Caco-2 (cell line): ENCODE results near the gene EWSR1. TPM values are rescaled to one million over a fixed set of nuclear protein-coding genes. Genes with fewer than 3 reads are reported as not detected.

Experiments
- BruUV-seq: library from RNA; stranded (reverse); fragments of 400-500 nt; replicated peaks from 2 replicates; lab custom pipeline; 2021; lab: Mats Ljungman, UMichigan
- CTCF ChIA-PET: fragments of 300-600 bp; sonication (Branson Sonifier 250); formaldehyde crosslinking; loops from one replicate; lab custom pipeline; 2022; ENCODE audit warnings: antibody characterized with exemption; lab: Charles Lee
- POLR2A ChIA-PET: fragments of 300-600 bp; sonication (Branson Sonifier 250); formaldehyde crosslinking; loops from one replicate; lab custom pipeline; 2022; ENCODE audit warnings: antibody characterized with exemption; lab: Charles Lee
- DNase-seq, 2 experiments: peaks; one replicate each; pipeline versions ENCODE4 v3.0.0 to v3.0.0-alpha.2; 2020 to 2022
- H3K27me3 ChIP-seq: replicated peaks from 2 replicates; pipeline ENCODE4 v1.6.0; 2011; ENCODE audit warnings: low read length; ENCODE audit not compliant: control insufficient read depth, insufficient read depth
- H3K36me3 ChIP-seq: 2 replicates; pipeline ENCODE4 v1.5.1; 2011; ENCODE audit warnings: low read length; ENCODE audit not compliant: control insufficient read depth, insufficient read depth
- H3K4me1 ChIP-seq: fragments of 250-450 bp; sonication (Bioruptor Pico); 2 replicates; pipeline ENCODE4 v1.5.1; 2020; ENCODE audit warnings: mild to moderate bottlenecking
- H3K4me3 ChIP-seq: 2 replicates; pipeline ENCODE4 v1.5.1; 2011; ENCODE audit warnings: low read depth, mild to moderate bottlenecking, control low read depth, low read length
- H3K9me3 ChIP-seq: fragments of 250-450 bp; sonication (Bioruptor Pico); 2 replicates; pipeline ENCODE4 v1.5.1; 2020; ENCODE audit warnings: mild to moderate bottlenecking, moderate library complexity
- H3K27ac Mint-ChIP-seq: one replicate; pipeline ENCODE4 v1.8.0; 2022; ENCODE audit warnings: mixed read lengths; ENCODE audit not compliant: unreplicated experiment
- H3K27me3 Mint-ChIP-seq: one replicate; pipeline ENCODE4 v1.8.0; 2022; ENCODE audit warnings: mixed read lengths; ENCODE audit not compliant: insufficient read depth, unreplicated experiment
- H3K36me3 Mint-ChIP-seq: one replicate; pipeline ENCODE4 v1.8.0; 2022; ENCODE audit warnings: mild to moderate bottlenecking, mixed read lengths; ENCODE audit not compliant: insufficient read depth, unreplicated experiment
- H3K4me1 Mint-ChIP-seq: one replicate; pipeline ENCODE4 v1.8.0; 2022; ENCODE audit warnings: low read depth, mixed read lengths; ENCODE audit not compliant: unreplicated experiment
- H3K4me3 Mint-ChIP-seq: one replicate; pipeline ENCODE4 v1.8.0; 2022; ENCODE audit warnings: mild to moderate bottlenecking, moderate library complexity, mixed read lengths; ENCODE audit not compliant: unreplicated experiment
- H3K9me3 Mint-ChIP-seq: one replicate; pipeline ENCODE4 v1.8.0; 2022; ENCODE audit warnings: mixed read lengths; ENCODE audit not compliant: unreplicated experiment
- CTCF ChIP-seq, 2 experiments: fragments of 200-600 bp in 1 of 2; IDR thresholded peaks; 1 replicate in 1 of 2; 2 replicates in 1 of 2; pipeline versions ENCODE4 v1.5.1 to v1.8.0; 2011 to 2022; ENCODE audit warnings: antibody characterized with exemption in 1 of 2, control low read depth in 1 of 2, inconsistent platforms in 1 of 2, low read depth in 1 of 2, low read length in 1 of 2, mild to moderate bottlenecking in 1 of 2, moderate library complexity in 1 of 2; ENCODE audit not compliant: insufficient read depth in 1 of 2, severe bottlenecking in 1 of 2, unreplicated experiment in 1 of 2
- intact Hi-C: fragments of 100-400 bp; cut with micrococcal nuclease; formaldehyde crosslinking; loops from one replicate; pipeline ENCODE4 v1.10.0; 2022; ENCODE audit not compliant: unreplicated experiment
- total RNA-seq: library from RNA; stranded (reverse); gene quantifications from 2 replicates; pipeline ENCODE4 v1.2.3, GENCODE V29; 2022

The EWSR1 gene
- total RNA-seq, 1 experiment from 2014 or later: 358 TPM

GRCh38 chr22:29329581-29329980 is 61.5 kb downstream of the EWSR1 start:
- BruUV-seq: no TSS peak
- H3K4me3 ChIP-seq: no peak overlapping the region
- no peaks in the 10 kb centered on the region; the same call in none of the 2 replicates for H3K36me3 ChIP-seq
- H3K9me3 ChIP-seq: no peaks in the 10 kb centered on the region
- Mint-ChIP-seq H3K9me3 (no peaks in the 10 kb centered on the region), H3K27ac (no peak overlapping the region), H3K4me1 (no peaks in the 10 kb centered on the region), H3K27me3 (no peaks in the 10 kb centered on the region), H3K36me3 (peaks cover 14% of the 10 kb centered on the region), H3K4me3 (no peak overlapping the region)
- CTCF ChIA-PET: no interaction called here
- intact Hi-C loops: no loop called here
- no peaks in the 10 kb centered on the region for H3K27me3 ChIP-seq
- DNase-seq: no peak
- no peak for TF ChIP-seq CTCF (IDR thresholded peaks at IDR 0.05; ENCODE audit: insufficient read depth in 1 of 2, low read depth in 1 of 2, low read length in 1 of 2, severe bottlenecking in 1 of 2, unreplicated experiment in 1 of 2)
- POLR2A ChIA-PET: no interaction called here
- no peaks in the 10 kb centered on the region for H3K4me1 ChIP-seq

DNA sequence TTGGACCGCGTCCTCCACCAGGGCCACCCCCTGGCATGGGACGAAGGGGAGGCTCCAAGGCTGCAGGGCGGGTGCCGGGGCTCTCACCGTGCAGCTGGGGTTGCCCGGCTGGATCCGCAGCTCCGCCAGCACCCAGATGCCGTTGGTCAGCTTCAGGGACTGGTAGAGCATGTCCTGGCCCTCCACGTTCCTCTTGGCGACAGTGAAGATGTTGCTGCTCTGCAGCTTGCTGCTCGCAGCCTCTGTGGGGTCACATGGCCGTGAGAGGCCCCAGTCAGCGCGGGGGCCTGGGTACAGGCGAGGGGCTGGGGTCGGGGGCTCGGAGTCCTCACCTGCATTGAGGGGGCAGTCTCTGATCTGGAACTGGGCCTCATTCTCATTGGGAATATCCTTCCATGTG is 62.2 kb downstream of the EWSR1 start:
- TF ChIP-seq CTCF (IDR thresholded peaks at IDR 0.05; ENCODE audit: insufficient read depth in 1 of 2, low read depth in 1 of 2, low read length in 1 of 2, severe bottlenecking in 1 of 2, unreplicated experiment in 1 of 2): no peak
- ChIA-PET POLR2A (no interaction called here), CTCF (no interaction called here)
- no peaks in the 10 kb centered on the region; the same call in none of the 2 replicates for H3K36me3 ChIP-seq
- H3K4me1 ChIP-seq: no peaks in the 10 kb centered on the region
- no peak overlapping the region for H3K4me3 ChIP-seq
- Mint-ChIP-seq H3K36me3 (peaks cover 14% of the 10 kb centered on the region), H3K27me3 (no peaks in the 10 kb centered on the region), H3K4me1 (no peaks in the 10 kb centered on the region), H3K4me3 (no peak overlapping the region), H3K9me3 (no peaks in the 10 kb centered on the region), H3K27ac (no peak overlapping the region)
- no peaks in the 10 kb centered on the region for H3K27me3 ChIP-seq
- BruUV-seq: no TSS peak
- no peak for DNase-seq
- intact Hi-C loops: no loop called here
- no peaks in the 10 kb centered on the region for H3K9me3 ChIP-seq

- no peak overlapping the region for H3K4me3 ChIP-seq
These were observed 62.7 kb downstream of the EWSR1 start for GRCh38 chr22:29330753-29331152.

More at GRCh38 chr22:29330753-29331152, 62.7 kb downstream of the EWSR1 start:
- H3K4me1 Mint-ChIP-seq: no peaks in the 10 kb centered on the region
- no peaks in the 10 kb centered on the region for H3K27me3 Mint-ChIP-seq
- peaks cover 14% of the 10 kb centered on the region for H3K36me3 Mint-ChIP-seq
- Histone ChIP-seq H3K27me3 (no peaks in the 10 kb centered on the region), H3K4me1 (no peaks in the 10 kb centered on the region), H3K36me3 (no peaks in the 10 kb centered on the region; the same call in none of the 2 replicates), H3K9me3 (no peaks in the 10 kb centered on the region)
- TF ChIP-seq CTCF (IDR thresholded peaks at IDR 0.05; ENCODE audit: insufficient read depth in 1 of 2, low read depth in 1 of 2, low read length in 1 of 2, severe bottlenecking in 1 of 2, unreplicated experiment in 1 of 2): no peak
- BruUV-seq: no TSS peak
- no peak overlapping the region for H3K27ac Mint-ChIP-seq
- ChIA-PET POLR2A (no interaction called here), CTCF (no interaction called here)
- H3K4me3 Mint-ChIP-seq: no peak overlapping the region
- no peak for DNase-seq
- no peaks in the 10 kb centered on the region for H3K9me3 Mint-ChIP-seq
- intact Hi-C loops: no loop called here
